Activated naive CD4-positive, alpha-beta T cell (primary cell): ENCODE data around the gene CCDC187.
A peak's percentile ranks its signal among the peaks of the same experiment; 100 is the strongest.

ENCODE experiments used
- DNase-seq, 4 experiments: peaks; one replicate each; lab custom pipeline; 2025; lab: John Stamatoyannopoulos, UW

CCDC187 gene

GRCh38 chr9:136225748-136226679, 77.9 kb downstream of the CCDC187 start:
- peak; percentile 10 to 56 (median 37) for DNase-seq

GRCh38 chr9:136225366-136225747, 78.5 kb downstream of the CCDC187 start:
- no peak for DNase-seq

- DNase-seq, result no peak
These were observed 79.8 kb downstream of the CCDC187 start for GRCh38 chr9:136223871-136224640.

GRCh38 chr9:136222906-136223285, 81.0 kb downstream of the CCDC187 start:
- no peak for DNase-seq

- no peak for DNase-seq
These were observed 81.6 kb downstream of the CCDC187 start for GRCh38 chr9:136222166-136222905.

GRCh38 chr9:136220017-136220729, 83.7 kb downstream of the CCDC187 start:
- no peak for DNase-seq

GRCh38 chr9:136219276-136219675, 84.6 kb downstream of the CCDC187 start:
- DNase-seq, result no peak

GRCh38 chr9:136218673-136219072, 85.2 kb downstream of the CCDC187 start:
- no peak for DNase-seq

- no peak for DNase-seq
These were observed 85.6 kb downstream of the CCDC187 start for GRCh38 chr9:136218271-136218670.

GRCh38 chr9:136216541-136217244, 87.2 kb downstream of the CCDC187 start:
- DNase-seq, result no peak

GRCh38 chr9:136213733-136214132, 90.2 kb downstream of the CCDC187 start:
- no peak for DNase-seq

- no peak for DNase-seq
These were observed 91.4 kb downstream of the CCDC187 start for GRCh38 chr9:136212345-136212950.

GRCh38 chr9:136211441-136212344, 92.2 kb downstream of the CCDC187 start:
- no peak for DNase-seq

- DNase-seq, result no peak
These were observed 92.9 kb downstream of the CCDC187 start for GRCh38 chr9:136211006-136211405.

- no peak for DNase-seq
These were observed 93.6 kb downstream of the CCDC187 start for GRCh38 chr9:136210276-136210675.

GRCh38 chr9:136209786-136210185, 94.1 kb downstream of the CCDC187 start:
- DNase-seq, result no peak

- DNase-seq, result no peak
These were observed 94.7 kb downstream of the CCDC187 start for GRCh38 chr9:136209232-136209631.

GRCh38 chr9:136208675-136209074, 95.2 kb downstream of the CCDC187 start:
- no peak for DNase-seq

GRCh38 chr9:136207616-136208015, 96.3 kb downstream of the CCDC187 start:
- DNase-seq, result no peak
